ENCODE measurements around the gene ZFP90.
A peak's percentile ranks its signal among the peaks of the same experiment; 100 is the strongest.

Gene ZFP90

GRCh38 chr16:68538880-68539701 is at the start of gene ZFP90:
ZFP90 (plus strand) TSS chr16:68539291; CDS start chr16:68539793, 502 bp downstream.
- H3K36me3 Mint-ChIP-seq (ENCODE audit: low read depth) = peaks cover 65% of the 10 kb centered on the region
- TF ChIP-seq CTCF (IDR thresholded peaks at IDR 0.05; ENCODE audit: unreplicated experiment in 3 of 3) = no peak
- H3K27ac Mint-ChIP-seq = peak within 1 kb of the TSS; percentile 81 to 96 (median 89)
- H3K4me1 Mint-ChIP-seq = peaks cover 11% of the 10 kb centered on the region
- H3K27me3 Mint-ChIP-seq (ENCODE audit: low read depth) = no peaks in the 10 kb centered on the region
- peak within 1 kb of the TSS; percentile 89 to 98 (median 94) for H3K4me3 Mint-ChIP-seq
- H3K9me3 Mint-ChIP-seq = peaks cover 25% of the 10 kb centered on the region

DNA sequence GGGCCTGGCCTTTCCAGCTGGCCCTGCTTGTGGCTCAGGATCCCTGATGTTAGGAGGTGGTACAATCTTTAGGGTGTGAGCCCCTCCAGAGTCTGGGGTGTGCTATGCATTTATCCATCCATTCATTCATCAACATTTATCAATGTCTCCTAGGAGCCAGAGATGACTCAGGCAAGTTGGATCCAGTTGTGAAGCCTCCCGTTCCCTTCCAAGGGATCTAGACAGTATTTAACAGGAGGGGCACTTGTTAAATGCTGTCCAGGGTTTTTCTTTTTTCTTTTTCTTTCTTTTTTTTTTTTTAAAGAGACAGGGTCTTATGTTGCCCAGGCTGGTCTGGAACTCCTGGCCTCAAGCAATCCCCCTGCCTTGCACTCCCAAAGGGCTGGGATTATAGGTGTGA is 48.7 kb upstream of the ZFP90 start:
- peaks cover 22% of the 10 kb centered on the region for H3K4me1 Mint-ChIP-seq
- TF ChIP-seq CTCF (IDR thresholded peaks at IDR 0.05; ENCODE audit: unreplicated experiment in 3 of 3) = no peak
- H3K36me3 Mint-ChIP-seq (ENCODE audit: low read depth) = no peaks in the 10 kb centered on the region
- H3K27ac Mint-ChIP-seq = peak overlapping the region in 2 of 3 experiments; percentile 38 to 93
- no peaks in the 10 kb centered on the region for H3K27me3 Mint-ChIP-seq (ENCODE audit: low read depth)
- peaks cover 3% of the 10 kb centered on the region for H3K9me3 Mint-ChIP-seq
- H3K4me3 Mint-ChIP-seq = peak overlapping the region in 1 of 3 experiments; percentile 30

DNA sequence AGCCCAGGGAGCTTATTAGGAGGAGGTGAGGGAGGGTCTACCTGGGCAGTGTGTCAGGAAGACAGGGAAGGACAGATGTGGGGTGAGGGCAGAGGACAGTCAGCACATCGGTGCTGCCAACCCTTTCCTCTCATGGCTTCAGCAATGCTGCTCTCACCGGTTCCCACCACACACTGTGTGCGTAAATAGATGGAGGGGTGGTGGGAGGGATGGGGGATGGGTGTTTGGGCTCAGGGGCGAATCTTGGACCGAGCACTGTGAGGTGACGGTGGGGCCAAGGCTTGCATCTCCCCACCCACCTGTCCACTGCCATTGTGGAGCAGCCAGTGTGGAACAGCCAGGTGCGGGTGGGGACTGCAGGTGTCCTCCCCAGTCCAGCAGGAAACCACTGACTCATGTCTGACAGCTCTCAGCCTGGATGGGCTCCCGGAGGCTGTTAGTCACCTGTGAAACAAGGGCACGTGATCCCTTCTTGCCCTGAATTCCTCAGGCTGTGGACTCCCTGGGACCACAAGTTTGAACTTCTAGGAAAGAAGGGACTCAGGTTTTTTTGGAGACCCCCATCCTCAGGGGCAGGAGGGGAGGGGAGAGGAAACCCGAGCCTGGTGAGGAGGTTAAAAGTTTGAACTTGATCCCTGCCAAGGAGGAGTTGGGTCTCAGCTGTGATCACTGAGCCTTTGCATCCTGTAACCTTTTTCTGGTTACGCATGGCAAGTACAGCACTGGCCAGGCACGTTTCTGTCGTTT is 48.1 kb upstream of the ZFP90 start:
- peak overlapping the region; percentile 79 to 93 (median 93) for H3K27ac Mint-ChIP-seq
- H3K4me3 Mint-ChIP-seq = peak overlapping the region in 2 of 3 experiments; percentile 30 to 45
- no peak for TF ChIP-seq CTCF (IDR thresholded peaks at IDR 0.05; ENCODE audit: unreplicated experiment in 3 of 3)
- no peaks in the 10 kb centered on the region for H3K36me3 Mint-ChIP-seq (ENCODE audit: low read depth)
- peaks cover 3% of the 10 kb centered on the region for H3K9me3 Mint-ChIP-seq
- H3K4me1 Mint-ChIP-seq = peaks cover 22% of the 10 kb centered on the region
- H3K27me3 Mint-ChIP-seq (ENCODE audit: low read depth) = no peaks in the 10 kb centered on the region

DNA sequence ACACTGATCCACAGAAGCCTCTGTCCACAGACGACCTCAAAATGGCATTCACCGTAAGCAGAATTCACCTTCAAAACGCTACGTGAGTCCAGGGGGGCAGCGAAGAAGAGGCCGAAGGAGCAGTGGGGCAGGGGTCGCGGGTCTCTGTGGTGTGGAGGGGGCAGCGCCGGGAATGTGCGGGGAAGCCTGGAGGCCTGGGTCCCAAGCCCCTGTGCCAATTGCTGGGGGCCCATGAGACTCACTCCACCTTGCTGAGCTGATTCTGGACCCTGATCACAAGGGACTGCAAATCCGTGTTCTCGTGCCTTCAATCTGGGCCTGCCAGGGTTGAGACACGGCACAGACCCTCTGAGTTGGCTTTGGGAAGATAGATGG is 47.5 kb upstream of the ZFP90 start:
- no peak for TF ChIP-seq CTCF (IDR thresholded peaks at IDR 0.05; ENCODE audit: unreplicated experiment in 3 of 3)
- no peaks in the 10 kb centered on the region for H3K27me3 Mint-ChIP-seq (ENCODE audit: low read depth)
- H3K36me3 Mint-ChIP-seq (ENCODE audit: low read depth) = no peaks in the 10 kb centered on the region
- peaks cover 21% of the 10 kb centered on the region for H3K4me1 Mint-ChIP-seq
- peak overlapping the region; percentile 79 to 93 (median 93) for H3K27ac Mint-ChIP-seq
- H3K9me3 Mint-ChIP-seq = peaks cover 3% of the 10 kb centered on the region
- peak overlapping the region in 1 of 3 experiments; percentile 45 for H3K4me3 Mint-ChIP-seq

DNA sequence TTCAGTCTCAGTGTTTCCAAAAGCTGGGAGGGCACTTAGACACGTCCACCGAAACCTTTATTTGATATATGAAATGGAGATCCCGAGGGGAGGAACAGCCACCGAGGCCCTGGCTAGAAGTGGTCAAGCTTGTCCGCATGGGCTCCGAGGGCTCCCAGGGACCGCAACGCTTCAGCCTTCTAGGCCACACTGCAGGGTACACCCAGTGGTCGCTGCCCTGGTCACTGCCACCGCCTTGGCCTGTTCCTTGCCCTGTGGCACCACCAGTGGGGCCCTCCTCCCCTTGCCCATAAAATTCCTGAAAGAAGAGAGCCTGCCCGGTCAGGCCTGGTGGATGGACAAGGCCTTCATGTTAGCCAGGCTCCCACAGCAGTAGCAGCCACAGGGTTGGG is 46.9 kb upstream of the ZFP90 start:
- no peak for TF ChIP-seq CTCF (IDR thresholded peaks at IDR 0.05; ENCODE audit: unreplicated experiment in 3 of 3)
- H3K4me1 Mint-ChIP-seq = peaks cover 16% of the 10 kb centered on the region
- peak overlapping the region in 2 of 3 experiments; percentile 79 to 93 for H3K27ac Mint-ChIP-seq
- H3K36me3 Mint-ChIP-seq (ENCODE audit: low read depth) = no peaks in the 10 kb centered on the region
- peaks cover 3% of the 10 kb centered on the region for H3K9me3 Mint-ChIP-seq
- H3K27me3 Mint-ChIP-seq (ENCODE audit: low read depth) = peaks cover under 1% of the 10 kb centered on the region
- no peak overlapping the region for H3K4me3 Mint-ChIP-seq

Data from nephron (organoid).